COLO829 (cell line): ENCODE data around the gene SLC45A1.

ENCODE experiments used
- DNase-seq: peaks from one replicate; pipeline ENCODE4 v3.0.0; 2012; ENCODE audit warnings: low spot score

SLC45A1 gene

DNA sequence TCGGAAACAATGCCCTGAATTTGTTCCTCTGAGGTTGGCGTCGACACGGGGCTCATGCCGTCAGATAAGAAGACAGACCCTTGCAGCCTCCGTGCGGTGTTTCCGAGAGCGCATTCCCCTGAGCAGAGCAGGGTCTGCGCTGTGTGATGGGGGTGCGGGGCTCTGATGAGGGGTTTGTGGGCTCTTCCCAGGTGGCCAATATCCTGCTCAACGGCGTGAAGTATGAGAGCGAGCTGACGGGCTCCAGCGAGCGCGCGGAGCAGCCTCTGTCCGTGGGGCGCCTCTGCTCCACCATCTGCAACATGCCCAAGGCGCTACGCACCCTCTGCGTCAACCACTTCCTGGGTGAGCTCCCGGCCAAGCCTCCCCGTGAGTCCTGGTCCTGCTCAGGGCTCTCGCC, 17.3 kb downstream of the SLC45A1 start:
- no peak for DNase-seq

DNA sequence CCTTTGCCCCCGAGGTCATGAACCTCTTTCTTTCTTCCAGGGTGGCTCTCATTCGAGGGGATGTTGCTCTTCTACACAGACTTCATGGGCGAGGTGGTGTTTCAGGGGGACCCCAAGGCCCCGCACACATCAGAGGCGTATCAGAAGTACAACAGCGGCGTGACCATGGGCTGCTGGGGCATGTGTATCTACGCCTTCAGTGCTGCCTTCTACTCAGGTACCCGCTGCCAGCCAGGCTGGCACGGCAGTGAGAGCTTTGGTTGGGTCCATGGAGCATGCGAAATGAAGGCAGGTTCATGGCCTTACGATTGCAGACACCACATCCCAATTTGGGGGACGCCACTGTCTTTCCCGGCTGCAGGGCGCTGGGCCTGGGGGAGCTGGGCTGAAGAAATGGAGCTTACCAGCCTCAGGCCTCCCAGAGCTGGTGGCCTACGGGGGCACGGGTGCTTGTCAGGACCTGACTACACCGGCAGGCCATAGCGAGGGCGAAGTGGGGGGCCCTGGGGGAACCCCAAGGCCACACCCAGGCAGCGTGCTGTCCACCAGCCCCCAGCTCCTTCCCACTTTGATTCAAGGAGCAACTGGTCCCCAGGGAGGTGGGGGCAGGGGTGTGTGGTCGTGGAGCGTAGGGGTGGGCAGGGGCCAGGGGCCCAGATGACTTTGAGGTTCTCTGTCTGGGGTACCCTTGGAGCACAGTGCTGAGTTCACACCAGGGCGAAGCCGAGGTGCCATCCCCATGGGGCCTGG, 20.0 kb downstream of the SLC45A1 start:
- no peak for DNase-seq

GRCh38 chr1:8338526-8339202, 20.8 kb downstream of the SLC45A1 start:
- no peak for DNase-seq

- DNase-seq = no peak
Observed at GRCh38 chr1:8339203-8339600, 21.3 kb downstream of the SLC45A1 start.

- no peak for DNase-seq
Observed at GRCh38 chr1:8340448-8340847, 22.5 kb downstream of the SLC45A1 start.

GRCh38 chr1:8342325-8342724, 24.4 kb downstream of the SLC45A1 start:
- DNase-seq = no peak

- DNase-seq = no peak
Observed at GRCh38 chr1:8343044-8343443, 25.1 kb downstream of the SLC45A1 start.

- peak; percentile 36 for DNase-seq
Observed at GRCh38 chr1:8343464-8344001, 25.6 kb downstream of the SLC45A1 start.

- DNase-seq = no peak
Observed at GRCh38 chr1:8344893-8345507, 27.1 kb downstream of the SLC45A1 start.

DNA sequence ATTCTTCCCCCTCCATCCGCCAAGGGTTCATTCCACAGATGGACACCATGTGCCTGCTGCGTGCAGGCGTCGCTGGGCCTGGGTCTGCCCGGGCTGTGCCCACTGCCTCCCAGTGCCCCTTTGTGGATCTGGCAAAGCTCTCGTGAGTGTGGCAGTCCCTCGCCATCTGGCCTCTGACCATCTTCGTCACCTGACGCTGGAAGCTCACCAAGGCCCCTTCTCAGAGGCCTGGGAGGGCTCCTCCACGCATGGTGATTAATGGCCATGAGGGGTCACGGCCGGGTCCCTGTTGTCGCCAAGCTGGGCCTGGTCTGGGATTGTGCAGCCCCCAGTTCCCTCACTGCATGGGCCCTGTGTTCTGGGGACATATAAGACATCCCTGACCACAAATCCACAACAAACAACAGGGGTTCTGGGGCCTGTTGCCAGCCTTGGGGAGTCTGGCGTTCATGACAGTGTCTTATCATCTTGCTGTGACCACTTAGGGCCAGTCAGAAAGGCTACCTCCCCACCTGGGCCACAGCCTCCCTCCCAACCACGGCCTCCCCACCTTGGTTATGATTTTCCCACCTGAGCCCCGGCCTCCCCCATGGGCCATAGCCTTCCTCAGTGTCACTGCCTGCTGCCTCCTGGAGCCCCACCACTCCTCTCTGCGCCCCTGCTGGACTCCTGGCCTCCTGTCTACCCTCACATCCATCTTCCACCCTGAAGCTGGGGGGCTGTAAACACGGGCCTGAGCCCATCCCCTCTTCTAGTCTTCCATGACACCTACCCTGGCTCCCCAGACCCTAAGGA, 27.9 kb downstream of the SLC45A1 start:
- no peak for DNase-seq

GRCh38 chr1:8347635-8348034, 29.7 kb downstream of the SLC45A1 start:
- no peak for DNase-seq

DNA sequence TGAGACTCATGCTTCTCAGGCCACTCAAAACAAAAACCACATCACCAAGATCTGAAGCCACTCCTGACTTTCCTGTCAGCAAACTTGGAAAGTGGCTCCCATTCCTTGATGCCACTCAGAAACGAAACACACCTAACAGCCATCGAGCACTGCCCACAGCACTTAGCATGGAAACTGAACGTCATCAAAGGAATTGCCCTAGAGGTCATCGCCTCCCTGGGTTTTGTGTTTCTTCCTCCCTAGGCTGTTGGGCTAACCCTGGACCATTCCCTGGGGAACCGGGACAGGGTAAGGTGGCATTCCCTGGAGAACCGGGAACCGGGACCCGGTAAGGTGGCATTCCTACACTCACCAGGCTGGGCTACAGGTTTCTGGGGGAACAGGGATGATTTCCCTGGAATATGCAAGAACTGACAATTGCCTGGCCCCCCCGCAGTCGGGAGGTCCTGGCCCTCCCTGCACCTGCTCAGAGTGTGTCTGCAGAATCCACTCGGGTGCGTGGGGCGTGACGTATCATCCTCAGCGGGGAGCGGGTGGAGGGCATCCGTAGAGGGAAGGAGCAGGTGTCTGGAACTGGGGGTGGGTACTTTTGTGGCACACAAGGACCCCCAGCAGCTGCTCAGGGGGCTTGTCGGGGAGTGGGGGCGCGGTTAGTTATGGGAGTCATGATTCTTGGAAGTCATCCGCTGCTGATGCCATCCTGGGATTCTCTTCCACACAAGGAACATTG, 30.3 kb downstream of the SLC45A1 start:
- no peak for DNase-seq

- peak; percentile 73 for DNase-seq
Observed at GRCh38 chr1:8348777-8349472, 31.0 kb downstream of the SLC45A1 start.

DNA sequence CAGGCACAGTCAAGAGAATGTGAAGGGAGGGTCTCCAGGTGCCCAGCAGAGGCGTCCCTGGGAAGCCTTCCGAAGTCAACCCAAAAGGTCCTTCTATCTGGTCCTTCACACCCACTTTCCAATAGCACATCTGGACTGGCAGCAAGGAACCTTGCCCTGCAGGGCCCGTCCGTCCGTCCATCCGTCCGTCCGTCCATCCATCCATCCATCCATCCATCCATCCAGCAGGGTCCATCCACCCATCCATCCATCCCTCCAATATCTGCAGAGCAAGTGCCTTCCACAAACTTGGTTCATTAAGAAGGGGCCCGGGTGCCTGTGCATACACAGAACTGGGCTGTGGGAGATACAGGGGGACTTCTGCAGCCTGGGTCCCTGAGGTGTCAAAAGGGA, 31.6 kb downstream of the SLC45A1 start:
- DNase-seq = no peak

- no peak for DNase-seq
Observed at GRCh38 chr1:8349961-8350360, 32.0 kb downstream of the SLC45A1 start.

DNA sequence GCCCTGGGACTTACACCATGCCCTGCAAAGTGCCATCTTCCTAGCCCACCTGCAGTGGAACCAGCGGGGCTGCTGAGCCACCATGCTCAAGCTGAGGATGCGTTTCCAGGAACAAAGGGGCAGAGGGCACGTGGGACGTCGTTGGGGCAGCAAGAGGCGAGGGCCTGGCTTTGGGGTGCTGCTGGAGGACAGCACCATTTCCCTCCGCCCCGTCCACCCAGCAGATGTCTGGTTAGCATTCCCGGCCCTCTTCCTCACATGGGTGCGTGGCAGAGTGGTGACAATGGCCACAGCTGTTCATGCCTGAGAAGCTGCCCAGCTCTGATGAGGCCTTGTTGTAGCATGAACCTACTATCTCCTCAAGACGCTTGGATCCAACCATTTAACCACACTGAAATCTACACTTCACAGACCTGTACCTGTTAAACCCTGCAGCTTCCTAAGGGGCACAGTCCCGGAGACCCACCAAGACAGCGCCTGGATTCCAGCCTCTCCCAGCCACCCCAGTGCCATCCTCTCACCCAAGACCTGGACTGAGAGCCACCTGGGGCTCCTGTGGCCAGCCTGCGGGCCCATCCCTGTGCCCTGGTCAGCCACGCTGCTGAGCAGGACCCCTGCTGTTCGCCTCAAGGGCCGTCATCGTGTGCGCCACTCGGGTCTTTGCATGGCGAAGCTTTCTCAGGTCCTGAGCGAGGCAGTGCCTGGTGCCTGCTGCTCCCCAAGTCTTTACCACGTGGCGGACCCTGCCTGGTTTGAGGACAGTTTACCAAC, 33.2 kb downstream of the SLC45A1 start:
- DNase-seq = no peak

DNA sequence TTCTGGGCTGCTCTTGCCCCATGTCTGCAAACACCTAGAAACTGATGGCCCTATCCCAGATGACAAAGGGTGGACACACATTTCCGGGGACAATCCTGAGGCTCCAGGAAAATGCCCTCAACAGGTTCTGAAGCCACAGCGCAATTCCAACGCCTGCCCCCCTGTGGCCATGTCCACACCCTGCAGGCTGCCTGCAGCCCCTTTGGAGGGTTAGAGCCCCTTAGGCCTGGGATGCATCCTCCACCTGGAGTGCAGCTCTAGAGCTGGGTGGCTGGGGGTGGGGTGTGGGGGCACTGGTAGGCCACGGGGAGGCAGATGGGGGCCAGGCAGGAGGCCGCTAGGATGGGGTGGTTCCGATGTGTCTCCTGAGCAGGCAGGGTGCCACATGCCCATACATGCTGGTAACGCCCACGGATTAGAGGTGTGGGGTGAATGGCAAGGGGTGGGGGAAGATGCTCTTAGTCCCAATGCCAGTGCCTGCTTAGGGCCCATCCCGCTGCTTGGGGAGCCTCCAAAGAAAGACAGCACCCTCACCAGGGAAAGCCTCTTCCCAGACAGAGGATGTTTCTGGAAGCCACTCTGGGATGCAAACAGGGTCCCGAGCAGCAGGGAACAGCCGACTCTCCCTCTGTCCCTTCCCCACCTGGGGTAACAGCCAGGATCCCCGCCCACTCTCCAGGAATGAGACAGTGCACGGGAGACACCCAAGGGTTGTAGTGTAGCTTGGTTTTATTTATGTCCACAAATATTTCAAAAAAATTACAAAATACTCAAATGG, 34.0 kb downstream of the SLC45A1 start:
- DNase-seq = no peak

DNA sequence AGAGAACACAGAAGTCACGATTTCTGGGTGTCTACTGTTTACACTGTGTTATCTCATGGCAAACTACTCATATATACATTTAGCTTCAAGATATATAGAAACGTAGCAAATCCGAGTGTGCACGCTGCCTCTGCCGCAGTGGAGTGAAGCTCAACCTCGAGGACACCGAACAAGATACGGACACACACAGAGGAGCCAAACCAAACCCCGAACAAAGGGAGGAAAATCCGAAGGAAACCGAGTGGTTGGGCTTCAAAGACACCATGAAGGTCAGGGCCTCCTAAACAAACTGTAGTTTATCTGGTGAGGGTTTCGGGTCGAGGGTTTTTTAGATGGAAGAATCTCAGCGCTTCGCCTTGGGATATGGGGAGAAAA, 34.5 kb downstream of the SLC45A1 start:
- no peak for DNase-seq
